ENCODE measurements around the gene PHACTR1. TPM values are rescaled to one million over a fixed set of nuclear protein-coding genes. Genes with fewer than 3 reads are reported as not detected.
A peak's percentile ranks its signal among the peaks of the same experiment; 100 is the strongest.

The PHACTR1 gene
- total and polyA plus RNA-seq, 2 of the 4 experiments (the other 2 are of a cell fraction) = not detected

GRCh38 chr6:13194852-13195251 is 478.3 kb downstream of the PHACTR1 start:
- no peak overlapping the region for H2BK20ac ChIP-seq (ENCODE audit: low read depth, low read length)
- H3K9ac ChIP-seq (ENCODE audit: low read depth, low read length) = no peak overlapping the region
- no peak overlapping the region for H4K5ac ChIP-seq (ENCODE audit: low read depth, low read length)
- H3K36me3 ChIP-seq (ENCODE audit: control insufficient read depth, insufficient read depth, low read length) = no peaks in the 10 kb centered on the region
- H4K20me1 ChIP-seq (ENCODE audit: insufficient read depth, low read length) = no peaks in the 10 kb centered on the region
- no peaks in the 10 kb centered on the region for H3K4me1 ChIP-seq (ENCODE audit: control insufficient read depth, insufficient read depth, low read length)
- no CpG with 5 or more reads among the region's 6 CpGs for WGBS, 2 experiments (ENCODE audit: extremely low coverage in 2 of 2, insufficient read length in 1 of 2)
- no peak overlapping the region for H3K4ac ChIP-seq (ENCODE audit: low read depth, low read length)
- in situ Hi-C loops (cut with MboI; ENCODE audit: low sequenced_read_pairs) = loop anchor here (25.0 kb wide), 1 partner anchor 342 kb away; no protein-coding TSS in a partner anchor
- no peak overlapping the region for H2AK9ac ChIP-seq (replicated peaks; ENCODE audit: low read depth, low read length, poor library complexity)
- no peak overlapping the region for H2AK5ac ChIP-seq (ENCODE audit: low read depth, low read length)
- no peak overlapping the region for H3K27ac ChIP-seq (ENCODE audit: insufficient read depth, low read length)
- ChIA-PET CTCF (interaction anchor here (0.6 to 1.4 kb wide), 8 partner anchors 39 to 418 kb away, joined by 3 to 7 read pairs (median 4); partner anchors contain the start of gene TBC1D7), POLR2A (ENCODE audit: unreplicated experiment) (no interaction called here)
- H2BK120ac ChIP-seq (ENCODE audit: low read depth, low read length) = no peak overlapping the region
- H3K56ac ChIP-seq (ENCODE audit: extremely low read depth, insufficient read depth, low read length) = no peak overlapping the region
- H4K91ac ChIP-seq (ENCODE audit: insufficient read depth, low read depth, low read length) = no peak overlapping the region
- intact Hi-C loops (cut with micrococcal nuclease) = loop anchor here (1.0 kb wide), 3 partner anchors 108 to 137 kb away; partner anchors contain the start of gene TBC1D7
- no peak overlapping the region for H3K14ac ChIP-seq (replicated peaks; ENCODE audit: low read depth, low read length)
- peak; percentile 79 for ATAC-seq (ENCODE audit: low read depth)
- H3K9me3 ChIP-seq (ENCODE audit: control insufficient read depth, insufficient read depth, low read length) = no peaks in the 10 kb centered on the region
- H2AFZ ChIP-seq (replicated peaks; ENCODE audit: low read length, poor library complexity) = peak overlapping the region; percentile 15
- no peak overlapping the region for H4K8ac ChIP-seq (ENCODE audit: low read depth in 2 of 2, low read length in 2 of 2)
- H3K4me2 ChIP-seq (ENCODE audit: low read depth, low read length) = no peak overlapping the region
- BruUV-seq (replicated peaks) = no TSS peak
- H2BK15ac ChIP-seq (ENCODE audit: low read depth, low read length) = no peak overlapping the region
- peaks cover 4% of the 10 kb centered on the region; the same call in 1 of the 2 replicates for H3K27me3 ChIP-seq (ENCODE audit: control insufficient read depth, insufficient read depth, low read length)
- H3K23ac ChIP-seq (ENCODE audit: low read depth, low read length) = no peak overlapping the region
- TF ChIP-seq CHD1 (IDR thresholded peaks at IDR 0.05; ENCODE audit: low read depth, low read length) (no peak), SMC3 (IDR thresholded peaks at IDR 0.05; ENCODE audit: low read depth, low read length) (peak; percentile 58), CTCF (conservative IDR thresholded peaks at IDR 0.05; ENCODE audit: low read depth, low read length) (peak; percentile 68), RAD21 (IDR thresholded peaks at IDR 0.05; ENCODE audit: low read length) (peak; percentile 62), MAFK (IDR thresholded peaks at IDR 0.05; ENCODE audit: low read depth, low read length) (peak; percentile 30; the same call in 1 of the 2 replicates)
- DNase-seq = peak; percentile 65
- dilution Hi-C loops (cut with HindIII; ENCODE audit: low sequenced_read_pairs, unreplicated experiment) = no loop called here
- no peak overlapping the region for H2BK5ac ChIP-seq (ENCODE audit: low read depth, low read length, poor library complexity, severe bottlenecking)
- no peak overlapping the region for H3K4me3 ChIP-seq (ENCODE audit: insufficient read depth, low read depth, low read length)
- no peak overlapping the region for H3K18ac ChIP-seq (ENCODE audit: low read depth, low read length)
- H3K9me1 ChIP-seq (ENCODE audit: insufficient read depth, low read length) = no peaks in the 10 kb centered on the region
- H3K79me1 ChIP-seq (ENCODE audit: low read depth in 1 of 2, low read length in 2 of 2) = no peaks in the 10 kb centered on the region
